Measurements from ENCODE around the gene ACAA1.

DNA sequence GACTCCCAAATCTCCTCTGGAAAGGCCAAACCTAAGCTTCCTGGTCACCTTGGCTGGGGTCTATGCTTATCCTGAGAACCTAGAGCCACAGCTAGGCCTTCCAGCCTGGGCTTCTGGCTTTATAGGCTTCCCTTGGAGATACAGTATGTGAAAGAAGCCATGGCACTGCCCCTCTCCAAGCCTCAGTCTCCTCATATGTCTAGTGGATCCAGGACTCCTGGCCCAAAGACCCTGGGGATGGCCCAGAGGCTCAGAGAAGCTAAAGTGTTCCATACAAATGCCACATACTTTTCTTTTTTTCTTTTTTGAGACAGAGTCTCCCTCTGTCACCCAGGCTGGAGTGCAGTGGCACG is 8.6 kb downstream of the ACAA1 start:
- TF ChIP-seq CTCF (conservative IDR thresholded peaks at IDR 0.05; ENCODE audit: low read depth, low read length) (no peak), EZH2 (IDR thresholded peaks at IDR 0.05; ENCODE audit: borderline replicate concordance, low read depth, low read length, poor library complexity, severe bottlenecking) (no peak)

All from A673 (cell line).